ENCODE results near the gene FAT2. TPM values are rescaled to one million over a fixed set of nuclear protein-coding genes. Genes with fewer than 3 reads are reported as not detected.

FAT2 gene
- total and polyA plus RNA-seq, 2 donors (not counting 1 experiment from before 2014, with no cell fraction given): not detected

GRCh38 chr5:151549713-151550112 lies 41.4 kb downstream of the FAT2 start:
- CTCF ChIA-PET: no interaction called here
- no peaks in the 10 kb centered on the region for H3K9me3 Mint-ChIP-seq (ENCODE audit: insufficient read depth)
- ATAC-seq (ENCODE audit: low read depth) (no peak), DNase-seq (no peak)
- Histone ChIP-seq H3K79me2 (ENCODE audit: control insufficient read depth, insufficient read depth, low read length) (no peaks in the 10 kb centered on the region), H2AFZ (ENCODE audit: insufficient read depth, low read depth, low read length, poor library complexity, severe bottlenecking) (no peak overlapping the region), H4K20me1 (ENCODE audit: control insufficient read depth, insufficient read depth, low read length, poor library complexity, severe bottlenecking) (no peaks in the 10 kb centered on the region), H3K4me2 (replicated peaks; ENCODE audit: low read depth, low read length, poor library complexity, severe bottlenecking) (no peak overlapping the region), H3K9ac (ENCODE audit: low read length) (no peak overlapping the region), H3K4me3 (ENCODE audit: control extremely low read depth in 1 of 5, extremely low read depth in 1 of 5, insufficient read depth in 1 of 5, low read depth in 2 of 5, low read length in 4 of 5) (no peak overlapping the region), H3K4me1 (ENCODE audit: control insufficient read depth in 2 of 2, insufficient read depth in 2 of 2, low read length in 2 of 2) (no peaks in the 10 kb centered on the region), H3K9me3 (ENCODE audit: control extremely low read depth in 1 of 3, control insufficient read depth in 2 of 3, insufficient read depth in 1 of 3, low read length in 2 of 3) (no peaks in the 10 kb centered on the region), H3K36me3 (replicated peaks in 1 of 2; ENCODE audit: control extremely low read depth in 1 of 2, control insufficient read depth in 1 of 2, extremely low read depth in 1 of 2, insufficient read depth in 2 of 2, low read length in 1 of 2) (no peaks in the 10 kb centered on the region), H3K27ac (ENCODE audit: low read length in 2 of 2) (no peak overlapping the region), H3K27me3 (replicated peaks in 1 of 4; ENCODE audit: control extremely low read depth in 1 of 4, control insufficient read depth in 3 of 4, insufficient read depth in 4 of 4, low read length in 3 of 4) (no peaks in the 10 kb centered on the region)
- no peaks in the 10 kb centered on the region for H3K27me3 Mint-ChIP-seq
- intact Hi-C loops (cut with micrococcal nuclease): no loop called here
- 71% methylated on average over 2 of the region's 2 CpGs for WGBS (ENCODE audit: insufficient coverage)
- H3K4me1 Mint-ChIP-seq: no peaks in the 10 kb centered on the region
- no peak overlapping the region for H3K4me3 Mint-ChIP-seq
- H3K27ac Mint-ChIP-seq: no peak overlapping the region
- no peak for TF ChIP-seq EZH2 (IDR thresholded peaks at IDR 0.05; ENCODE audit: borderline replicate concordance, insufficient read depth, low read depth, low read length, poor library complexity, severe bottlenecking)
- no peak for TF ChIP-seq CTCF (IDR thresholded peaks at IDR 0.05)
- POLR2A ChIA-PET: no interaction called here

- Histone ChIP-seq H3K27me3 (replicated peaks in 1 of 4; ENCODE audit: control extremely low read depth in 1 of 4, control insufficient read depth in 3 of 4, insufficient read depth in 4 of 4, low read length in 3 of 4) (no peaks in the 10 kb centered on the region), H3K27ac (ENCODE audit: low read length in 2 of 2) (no peak overlapping the region), H3K9ac (ENCODE audit: low read length) (no peak overlapping the region), H4K20me1 (ENCODE audit: control insufficient read depth, insufficient read depth, low read length, poor library complexity, severe bottlenecking) (no peaks in the 10 kb centered on the region), H3K4me3 (ENCODE audit: control extremely low read depth in 1 of 5, extremely low read depth in 1 of 5, insufficient read depth in 1 of 5, low read depth in 2 of 5, low read length in 4 of 5) (no peak overlapping the region), H3K9me3 (ENCODE audit: control extremely low read depth in 1 of 3, control insufficient read depth in 2 of 3, insufficient read depth in 1 of 3, low read length in 2 of 3) (no peaks in the 10 kb centered on the region), H3K79me2 (ENCODE audit: control insufficient read depth, insufficient read depth, low read length) (no peaks in the 10 kb centered on the region), H3K4me1 (ENCODE audit: control insufficient read depth in 2 of 2, insufficient read depth in 2 of 2, low read length in 2 of 2) (no peaks in the 10 kb centered on the region), H3K36me3 (replicated peaks in 1 of 2; ENCODE audit: control extremely low read depth in 1 of 2, control insufficient read depth in 1 of 2, extremely low read depth in 1 of 2, insufficient read depth in 2 of 2, low read length in 1 of 2) (no peaks in the 10 kb centered on the region), H2AFZ (ENCODE audit: insufficient read depth, low read depth, low read length, poor library complexity, severe bottlenecking) (no peak overlapping the region), H3K4me2 (replicated peaks; ENCODE audit: low read depth, low read length, poor library complexity, severe bottlenecking) (no peak overlapping the region)
- POLR2A ChIA-PET: no interaction called here
- Mint-ChIP-seq H3K4me3 (no peak overlapping the region), H3K27ac (no peak overlapping the region), H3K27me3 (no peaks in the 10 kb centered on the region), H3K9me3 (ENCODE audit: insufficient read depth) (no peaks in the 10 kb centered on the region), H3K4me1 (no peaks in the 10 kb centered on the region)
- WGBS (ENCODE audit: insufficient coverage): no CpG with 5 or more reads among the region's 4 CpGs
- no peak for ATAC-seq (ENCODE audit: low read depth)
- intact Hi-C loops (cut with micrococcal nuclease): no loop called here
- CTCF ChIA-PET: no interaction called here
- no peak for DNase-seq
- TF ChIP-seq CTCF (IDR thresholded peaks at IDR 0.05) (no peak), EZH2 (IDR thresholded peaks at IDR 0.05; ENCODE audit: borderline replicate concordance, insufficient read depth, low read depth, low read length, poor library complexity, severe bottlenecking) (no peak)
These were observed 43.8 kb downstream of the FAT2 start for GRCh38 chr5:151547364-151547763.
